ENCODE results near the gene METRNL.
"Not testable (repeated sequence)": the region's sequence is repeated elsewhere in the genome, so short reads cannot be mapped to it uniquely, and the experiment has no call there.

METRNL gene

GRCh38 chr17:83079352-83079747 is at the start of gene METRNL:
METRNL (plus strand) TSS chr17:83079609; CDS start chr17:83079816, 207 bp downstream.
- DNase-seq (ENCODE audit: low read depth): no peak

GRCh38 chr17:83030432-83030831 is 49.0 kb upstream of the METRNL start:
- no peak for DNase-seq (ENCODE audit: low read depth)

- DNase-seq (ENCODE audit: low read depth): no peak
These were observed 48.0 kb upstream of the METRNL start for GRCh38 chr17:83031321-83031945.

GRCh38 chr17:83031946-83032451 is 47.4 kb upstream of the METRNL start:
- not testable (repeated sequence) for DNase-seq (ENCODE audit: low read depth)

- DNase-seq (ENCODE audit: low read depth): no peak
These were observed 46.6 kb upstream of the METRNL start for GRCh38 chr17:83032781-83033180.

GRCh38 chr17:83034525-83034924 is 44.9 kb upstream of the METRNL start:
- no peak for DNase-seq (ENCODE audit: low read depth)

- no peak for DNase-seq (ENCODE audit: low read depth)
These were observed 43.7 kb upstream of the METRNL start for GRCh38 chr17:83035722-83036121.

- DNase-seq (ENCODE audit: low read depth): no peak
These were observed 43.2 kb upstream of the METRNL start for GRCh38 chr17:83036193-83036592.

GRCh38 chr17:83036666-83037065 is 42.7 kb upstream of the METRNL start:
- no peak for DNase-seq (ENCODE audit: low read depth)

GRCh38 chr17:83037084-83037873 is 42.1 kb upstream of the METRNL start:
- no peak for DNase-seq (ENCODE audit: low read depth)

- no peak for DNase-seq (ENCODE audit: low read depth)
These were observed 41.6 kb upstream of the METRNL start for GRCh38 chr17:83037874-83038165.

GRCh38 chr17:83038983-83039382 is 40.4 kb upstream of the METRNL start:
- not testable (repeated sequence) for DNase-seq (ENCODE audit: low read depth)

GRCh38 chr17:83041305-83041704 is 38.1 kb upstream of the METRNL start:
- no peak for DNase-seq (ENCODE audit: low read depth)

GRCh38 chr17:83042522-83043158 is 36.8 kb upstream of the METRNL start:
- DNase-seq (ENCODE audit: low read depth): no peak

GRCh38 chr17:83044479-83044878 is 34.9 kb upstream of the METRNL start:
- not testable (repeated sequence) for DNase-seq (ENCODE audit: low read depth)

- DNase-seq (ENCODE audit: low read depth): no peak
These were observed 32.8 kb upstream of the METRNL start for GRCh38 chr17:83046448-83047181.

- no peak for DNase-seq (ENCODE audit: low read depth)
These were observed 32.3 kb upstream of the METRNL start for GRCh38 chr17:83047182-83047478.

- not testable (repeated sequence) for DNase-seq (ENCODE audit: low read depth)
These were observed 31.5 kb upstream of the METRNL start for GRCh38 chr17:83047818-83048475.

GRCh38 chr17:83050651-83051395 is 28.6 kb upstream of the METRNL start:
- no peak for DNase-seq (ENCODE audit: low read depth)

- DNase-seq (ENCODE audit: low read depth): peak; percentile 78
These were observed 27.8 kb upstream of the METRNL start for GRCh38 chr17:83051396-83052240.

- no peak for DNase-seq (ENCODE audit: low read depth)
These were observed 27.2 kb upstream of the METRNL start for GRCh38 chr17:83052241-83052564.
